DOHH2 (cell line): ENCODE data around the gene IRS1.
A peak's percentile ranks its signal among the peaks of the same experiment; 100 is the strongest.

ENCODE experiments used
- H3F3A ChIP-seq: fragments of 200-600 bp; sonication (generic), shearing (Covaris generic); 2 replicates; pipeline ENCODE4 v1.6.0; 2016; ENCODE audit warnings: antibody characterized with exemption, mild to moderate bottlenecking; ENCODE audit not compliant: control insufficient read depth, insufficient read depth
- H3K27ac ChIP-seq: fragments of 200-600 bp; sonication (generic); 2 replicates; pipeline ENCODE4 v1.5.1; 2014; ENCODE audit warnings: low read depth, mild to moderate bottlenecking, low read length, moderate library complexity
- H3K27me3 ChIP-seq: fragments of 200-600 bp; sonication (generic); 2 replicates; pipeline ENCODE4 v1.6.1; 2014; ENCODE audit warnings: mild to moderate bottlenecking, low read length, mixed read lengths; ENCODE audit not compliant: control insufficient read depth
- H3K36me3 ChIP-seq: fragments of 200-600 bp; sonication (generic); 2 replicates; pipeline ENCODE4 v1.6.1; 2014; ENCODE audit warnings: mild to moderate bottlenecking, low read length, moderate library complexity, mixed read lengths; ENCODE audit not compliant: control insufficient read depth
- H3K4me1 ChIP-seq: fragments of 200-600 bp; sonication (generic); 2 replicates; pipeline ENCODE4 v1.6.1; 2014; ENCODE audit warnings: mild to moderate bottlenecking, low read length, mixed read lengths; ENCODE audit not compliant: control insufficient read depth
- H3K4me2 ChIP-seq: fragments of 200-600 bp; sonication (generic); 2 replicates; pipeline ENCODE4 v1.6.0; 2014; ENCODE audit warnings: mild to moderate bottlenecking, low read length, moderate library complexity
- H3K4me3 ChIP-seq: fragments of 200-600 bp; sonication (generic); 2 replicates; pipeline ENCODE4 v1.5.1; 2014; ENCODE audit warnings: mild to moderate bottlenecking, low read length, mixed read lengths
- H3K79me2 ChIP-seq: fragments of 200-600 bp; sonication (generic); 2 replicates; pipeline ENCODE4 v1.6.1; 2014; ENCODE audit warnings: mild to moderate bottlenecking, low read length, mixed read lengths; ENCODE audit not compliant: control insufficient read depth
- H3K9me2 ChIP-seq: fragments of 200-600 bp; sonication (generic); replicated peaks from 2 replicates; pipeline ENCODE4 v1.6.1; 2014; ENCODE audit warnings: mild to moderate bottlenecking, low read length, mixed read lengths; ENCODE audit not compliant: control insufficient read depth
- H3K9me3 ChIP-seq: fragments of 200-600 bp; sonication (generic); 2 replicates; pipeline ENCODE4 v1.6.1; 2014; ENCODE audit warnings: antibody characterized with exemption, low read length, mixed read lengths; ENCODE audit not compliant: control insufficient read depth, insufficient read depth
- H4K20me1 ChIP-seq: fragments of 200-600 bp; sonication (generic); 2 replicates; pipeline ENCODE4 v1.6.0; 2014; ENCODE audit warnings: low read depth, mild to moderate bottlenecking, antibody characterized with exemption, low read length, moderate library complexity; ENCODE audit not compliant: control insufficient read depth, insufficient read depth
- EZH2phosphoT487 ChIP-seq: fragments of 200-600 bp; sonication (generic); IDR thresholded peaks from 2 replicates; pipeline ENCODE4 v1.6.1; 2017; ENCODE audit warnings: borderline replicate concordance, mild to moderate bottlenecking, antibody characterized with exemption, low read length, moderate library complexity, mixed read lengths
- TF ChIP-seq, protein P1 (sequence below): fragments of 200-600 bp; sonication (generic); IDR thresholded peaks from one replicate; pipeline ENCODE4 v1.5.1; 2014; ENCODE audit warnings: antibody characterized with exemption, mild to moderate bottlenecking, low read depth, low read length; ENCODE audit not compliant: poor library complexity, severe bottlenecking

The IRS1 gene

DNA sequence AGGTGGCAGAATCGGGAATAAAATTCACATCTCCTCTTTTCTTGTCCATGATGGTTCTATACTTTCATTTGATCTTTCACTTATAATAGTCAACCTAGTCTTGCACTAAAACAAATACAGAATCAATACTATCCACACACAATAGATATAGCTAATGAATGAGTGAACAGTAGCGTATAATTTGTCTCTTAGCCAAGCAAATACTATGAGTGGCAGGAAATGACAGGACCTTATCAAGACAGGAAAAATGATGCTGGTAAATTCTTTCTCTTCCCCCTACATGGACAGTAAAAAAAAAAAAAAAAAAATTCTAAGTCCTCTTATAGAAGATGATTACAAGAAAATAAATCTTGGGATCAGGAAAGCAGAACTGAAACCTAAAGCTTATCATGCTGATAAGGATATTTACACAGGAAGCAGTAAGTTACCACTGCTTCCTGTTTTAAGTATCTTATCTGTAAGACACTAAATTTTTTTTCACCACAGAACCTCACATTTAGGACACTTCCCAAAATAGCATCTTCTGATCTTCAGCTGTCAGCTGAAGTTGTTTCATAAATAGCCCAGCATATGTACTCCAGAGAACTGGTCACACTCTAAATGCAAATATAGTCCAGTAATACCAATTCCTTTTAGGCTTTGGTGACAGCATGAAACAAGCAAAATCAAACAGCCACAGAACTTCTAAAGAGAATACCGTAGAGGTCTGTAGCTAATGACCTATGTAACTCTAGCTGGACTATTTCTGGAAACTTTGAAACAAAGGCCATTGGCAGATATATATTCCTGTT, 27.0 kb downstream of the IRS1 start:
- TF ChIP-seq, protein P1, sequence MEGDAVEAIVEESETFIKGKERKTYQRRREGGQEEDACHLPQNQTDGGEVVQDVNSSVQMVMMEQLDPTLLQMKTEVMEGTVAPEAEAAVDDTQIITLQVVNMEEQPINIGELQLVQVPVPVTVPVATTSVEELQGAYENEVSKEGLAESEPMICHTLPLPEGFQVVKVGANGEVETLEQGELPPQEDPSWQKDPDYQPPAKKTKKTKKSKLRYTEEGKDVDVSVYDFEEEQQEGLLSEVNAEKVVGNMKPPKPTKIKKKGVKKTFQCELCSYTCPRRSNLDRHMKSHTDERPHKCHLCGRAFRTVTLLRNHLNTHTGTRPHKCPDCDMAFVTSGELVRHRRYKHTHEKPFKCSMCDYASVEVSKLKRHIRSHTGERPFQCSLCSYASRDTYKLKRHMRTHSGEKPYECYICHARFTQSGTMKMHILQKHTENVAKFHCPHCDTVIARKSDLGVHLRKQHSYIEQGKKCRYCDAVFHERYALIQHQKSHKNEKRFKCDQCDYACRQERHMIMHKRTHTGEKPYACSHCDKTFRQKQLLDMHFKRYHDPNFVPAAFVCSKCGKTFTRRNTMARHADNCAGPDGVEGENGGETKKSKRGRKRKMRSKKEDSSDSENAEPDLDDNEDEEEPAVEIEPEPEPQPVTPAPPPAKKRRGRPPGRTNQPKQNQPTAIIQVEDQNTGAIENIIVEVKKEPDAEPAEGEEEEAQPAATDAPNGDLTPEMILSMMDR, result no peak
- TF ChIP-seq EZH2phosphoT487, result no peak
- Histone ChIP-seq H3K4me3 (peak overlapping the region; percentile 51), H3F3A (peaks cover 18% of the 10 kb centered on the region), H3K27me3 (no peaks in the 10 kb centered on the region), H4K20me1 (no peaks in the 10 kb centered on the region), H3K4me1 (peaks cover 46% of the 10 kb centered on the region), H3K4me2 (peak overlapping the region; percentile 64), H3K79me2 (peaks cover 7% of the 10 kb centered on the region), H3K36me3 (0 out of 2 replicates have a peak, but pooled peaks cover 3% of the 10 kb centered on the region), H3K9me3 (no peaks in the 10 kb centered on the region), H3K27ac (peak overlapping the region; percentile 73), H3K9me2 (no peaks in the 10 kb centered on the region)

DNA sequence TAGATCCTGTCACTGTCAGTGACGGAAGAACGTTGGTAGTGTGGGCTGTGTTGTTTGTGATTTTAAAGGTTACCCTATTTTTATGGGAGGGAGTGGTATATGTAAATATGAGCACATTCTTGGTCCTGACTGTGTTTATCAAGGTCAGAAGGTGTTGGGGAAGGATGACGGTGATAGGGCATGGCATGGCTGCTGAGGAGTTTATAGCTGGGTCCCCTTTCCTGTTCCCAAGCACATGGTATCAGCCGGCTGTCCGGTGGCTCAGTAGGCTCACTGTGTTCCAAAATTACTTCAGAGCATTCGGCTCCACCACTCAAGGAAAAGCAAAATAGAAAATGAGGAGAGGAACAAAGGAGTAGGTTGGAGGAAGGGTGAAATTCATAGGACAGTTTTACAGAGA, 28.6 kb downstream of the IRS1 start:
- TF ChIP-seq EZH2phosphoT487, result no peak
- TF ChIP-seq, protein P1, result no peak
- H3K79me2 ChIP-seq, result peaks cover 7% of the 10 kb centered on the region
- 0 out of 2 replicates have a peak, but pooled peaks cover 3% of the 10 kb centered on the region for H3K36me3 ChIP-seq
- peaks cover 45% of the 10 kb centered on the region for H3K4me1 ChIP-seq
- no peaks in the 10 kb centered on the region for H3K27me3 ChIP-seq
- no peak overlapping the region for H3K4me2 ChIP-seq
- no peak overlapping the region for H3K4me3 ChIP-seq
- H3K9me3 ChIP-seq, result no peaks in the 10 kb centered on the region
- peaks cover 18% of the 10 kb centered on the region for H3F3A ChIP-seq
- H4K20me1 ChIP-seq, result no peaks in the 10 kb centered on the region
- no peak overlapping the region for H3K27ac ChIP-seq
- no peaks in the 10 kb centered on the region for H3K9me2 ChIP-seq

GRCh38 chr2:226767056-226767813, 32.4 kb downstream of the IRS1 start:
- no peaks in the 10 kb centered on the region; the same call in 1 of the 2 replicates for H3K79me2 ChIP-seq

More at GRCh38 chr2:226767056-226767813, 32.4 kb downstream of the IRS1 start:
- H3K9me3 ChIP-seq, result no peaks in the 10 kb centered on the region
- H4K20me1 ChIP-seq, result no peaks in the 10 kb centered on the region
- TF ChIP-seq, protein P1, result no peak
- TF ChIP-seq EZH2phosphoT487, result no peak
- H3K36me3 ChIP-seq, result no peaks in the 10 kb centered on the region
- H3F3A ChIP-seq, result peaks cover 8% of the 10 kb centered on the region
- no peak overlapping the region for H3K27ac ChIP-seq
- no peaks in the 10 kb centered on the region for H3K27me3 ChIP-seq
- peaks cover 9% of the 10 kb centered on the region for H3K4me1 ChIP-seq
- no peaks in the 10 kb centered on the region for H3K9me2 ChIP-seq
- H3K4me3 ChIP-seq, result no peak overlapping the region
- H3K4me2 ChIP-seq, result no peak overlapping the region
